ENCODE measurements around the gene TFCP2L1.

Gene TFCP2L1

GRCh38 chr2:121263996-121264715, 20.8 kb downstream of the TFCP2L1 start:
- no peak for DNase-seq

GRCh38 chr2:121260370-121261154, 24.4 kb downstream of the TFCP2L1 start:
- DNase-seq: peak; percentile 96

GRCh38 chr2:121258051-121258450, 27.0 kb downstream of the TFCP2L1 start:
- no peak for DNase-seq

- DNase-seq: no peak
Observed at GRCh38 chr2:121257480-121257840, 27.5 kb downstream of the TFCP2L1 start.

GRCh38 chr2:121256720-121257479, 28.1 kb downstream of the TFCP2L1 start:
- peak; percentile 5 for DNase-seq

- DNase-seq: no peak
Observed at GRCh38 chr2:121255358-121255757, 29.6 kb downstream of the TFCP2L1 start.

GRCh38 chr2:121254748-121255147, 30.3 kb downstream of the TFCP2L1 start:
- no peak for DNase-seq

- DNase-seq: no peak
Observed at GRCh38 chr2:121253674-121254240, 31.2 kb downstream of the TFCP2L1 start.

- no peak for DNase-seq
Observed at GRCh38 chr2:121253021-121253673, 31.9 kb downstream of the TFCP2L1 start.

DNA sequence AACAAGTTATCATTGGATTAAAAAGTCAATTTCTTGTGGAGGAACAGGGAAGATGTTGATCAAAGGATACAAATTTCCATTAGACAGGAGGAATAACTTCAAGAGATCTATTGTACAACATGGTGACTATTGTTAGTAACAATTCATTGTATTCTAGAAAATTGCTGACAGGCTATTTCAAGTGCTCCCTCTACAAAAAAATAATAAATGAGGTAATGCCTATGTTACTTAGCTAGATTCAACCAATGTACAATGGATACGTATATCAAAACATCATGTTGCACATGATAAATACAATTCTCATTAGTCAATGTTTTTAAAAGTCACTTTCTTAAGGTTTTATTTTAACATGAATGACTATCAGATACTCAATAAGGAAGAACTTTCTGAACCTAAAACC, 33.5 kb downstream of the TFCP2L1 start:
- no peak for DNase-seq

DNA sequence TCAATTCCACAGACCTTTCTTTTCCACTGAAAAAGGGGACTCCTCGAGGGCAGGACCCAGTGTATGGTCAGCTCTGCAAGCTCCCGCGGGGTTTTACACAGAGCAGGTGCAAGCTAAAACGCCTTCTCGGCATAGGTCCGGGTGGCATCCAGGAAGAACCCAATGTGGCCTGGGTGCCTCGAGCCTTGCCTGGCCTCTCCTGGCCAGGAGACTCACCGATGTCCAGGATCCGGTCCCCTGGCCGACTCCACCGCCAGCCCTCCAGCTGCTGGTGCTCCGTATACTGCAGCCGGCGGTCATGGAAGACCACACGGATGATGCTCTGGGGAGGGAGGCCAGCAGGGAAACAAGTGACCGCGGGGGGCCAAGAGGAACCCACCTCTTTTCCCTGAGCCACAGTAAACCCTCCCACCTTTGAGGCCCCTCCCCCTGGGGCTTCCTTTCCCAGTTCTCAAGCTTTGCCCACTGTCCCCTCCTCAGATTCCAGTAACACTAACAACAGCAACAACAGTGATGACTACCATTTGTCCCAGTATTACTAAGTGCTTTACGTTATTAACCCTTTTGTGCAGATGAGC, 36.1 kb downstream of the TFCP2L1 start:
- DNase-seq: no peak

DNA sequence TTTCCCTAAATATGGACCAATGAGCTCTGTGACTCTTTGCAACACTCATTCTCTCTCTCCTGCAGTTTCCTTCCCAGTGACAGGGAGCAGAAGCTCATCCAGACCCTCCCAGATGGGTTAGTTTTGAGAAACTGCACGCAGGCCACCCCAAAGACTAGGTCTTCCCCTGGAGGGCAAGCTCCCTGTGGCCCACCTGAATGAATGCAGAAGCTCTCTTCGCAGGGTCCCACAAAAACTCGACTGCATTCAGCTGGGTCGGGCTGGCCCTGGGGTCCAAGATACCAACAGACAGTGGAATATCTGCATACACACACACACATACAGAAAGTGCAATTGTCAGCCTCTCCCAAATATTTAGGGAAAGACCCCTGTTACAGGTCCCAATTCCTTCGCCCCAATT, 37.0 kb downstream of the TFCP2L1 start:
- no peak for DNase-seq

GRCh38 chr2:121247534-121247933, 37.5 kb downstream of the TFCP2L1 start:
- DNase-seq: no peak

GRCh38 chr2:121246704-121247255, 38.2 kb downstream of the TFCP2L1 start:
- DNase-seq: no peak

GRCh38 chr2:121245913-121246312, 39.1 kb downstream of the TFCP2L1 start:
- DNase-seq: no peak

DNA sequence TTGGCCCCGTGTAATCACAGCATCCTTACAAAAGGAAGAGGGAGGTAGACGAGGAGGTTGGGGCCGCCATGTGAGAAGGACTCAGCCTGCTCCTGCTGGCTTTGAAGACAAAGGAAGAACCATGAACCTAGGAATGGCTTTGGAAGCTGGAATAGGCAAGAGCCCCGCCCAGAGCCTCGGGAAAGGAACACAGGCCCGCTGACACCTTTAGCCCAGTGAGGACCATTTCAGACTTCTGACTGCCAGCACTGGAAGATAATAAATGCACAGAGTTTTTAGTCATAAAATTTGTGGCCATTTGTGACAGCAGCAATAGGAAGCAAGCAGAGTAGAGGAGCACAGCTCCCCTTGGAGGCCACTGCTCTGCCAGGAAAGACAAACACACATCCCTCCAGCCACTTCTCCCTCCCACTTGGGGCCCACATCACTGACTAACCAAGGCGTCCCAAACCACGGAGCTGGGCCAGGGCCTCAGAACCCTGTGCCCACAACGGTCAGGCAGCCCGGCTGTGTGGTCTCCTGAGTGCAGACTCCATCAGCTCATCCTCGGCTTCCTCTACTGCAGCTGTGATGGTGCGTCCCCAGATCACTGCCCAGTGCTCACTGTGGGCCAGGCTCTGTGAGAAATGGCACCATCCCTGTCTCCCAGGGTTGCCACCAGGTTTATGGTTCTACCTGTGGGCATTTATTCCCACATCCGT, 39.7 kb downstream of the TFCP2L1 start:
- no peak for DNase-seq

GRCh38 chr2:121244616-121245015, 40.4 kb downstream of the TFCP2L1 start:
- DNase-seq: no peak

- no peak for DNase-seq
Observed at GRCh38 chr2:121243821-121244460, 41.1 kb downstream of the TFCP2L1 start.

DNA sequence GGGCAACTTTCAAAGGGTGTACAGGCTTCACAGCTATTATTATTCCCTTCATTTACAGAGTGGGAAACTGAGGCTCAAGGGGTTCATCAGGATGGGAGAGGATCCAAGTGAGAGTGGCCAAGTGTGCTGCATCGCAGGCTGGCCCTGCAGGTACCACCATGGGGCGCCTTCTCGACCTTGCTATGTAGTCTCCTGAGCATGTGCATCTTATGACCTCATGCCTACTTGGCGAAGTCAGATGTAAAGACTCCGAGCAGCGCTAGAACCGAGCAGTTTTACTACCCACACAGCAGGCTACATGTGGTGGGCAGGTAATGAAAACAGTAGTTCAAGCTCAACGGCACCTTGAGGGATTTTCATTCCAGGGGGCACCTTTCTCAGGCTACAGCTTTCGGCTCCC, 42.0 kb downstream of the TFCP2L1 start:
- DNase-seq: no peak

DNA sequence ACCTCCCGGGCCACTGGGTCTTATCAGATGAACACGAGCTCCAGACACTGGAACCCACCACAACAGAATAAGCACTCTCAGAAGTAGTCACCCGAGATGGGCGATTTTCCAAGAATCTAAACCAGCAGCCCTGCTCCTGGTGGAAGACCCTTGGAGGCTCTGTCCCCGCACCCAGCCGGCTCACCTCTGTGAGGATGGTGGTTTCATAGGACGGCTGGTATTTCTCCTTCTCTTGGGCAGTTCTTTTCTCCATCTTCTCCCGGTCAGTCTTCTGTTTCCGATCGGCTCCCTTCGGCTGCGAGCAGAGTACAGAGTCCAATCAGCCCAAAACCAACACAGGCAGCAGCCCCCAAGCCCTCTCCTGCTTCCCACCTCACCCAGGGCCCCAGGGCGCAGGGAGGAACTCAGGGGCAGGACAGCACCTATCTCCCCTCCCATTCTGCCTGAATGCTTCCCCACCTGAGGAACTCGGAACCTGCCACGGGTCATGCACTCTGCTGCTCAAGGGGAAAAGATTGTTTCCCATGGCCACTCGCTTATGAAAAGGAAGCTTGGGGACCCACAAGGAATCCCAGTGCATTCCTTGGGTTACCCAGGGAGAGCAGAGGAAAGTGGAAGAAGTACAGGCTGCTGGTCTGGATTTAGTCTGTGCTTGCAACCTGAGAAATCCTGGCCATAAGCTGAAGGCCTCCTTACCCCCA, 42.7 kb downstream of the TFCP2L1 start:
- DNase-seq: no peak
